ENCODE results near the gene EPHB2.

Gene EPHB2

DNA sequence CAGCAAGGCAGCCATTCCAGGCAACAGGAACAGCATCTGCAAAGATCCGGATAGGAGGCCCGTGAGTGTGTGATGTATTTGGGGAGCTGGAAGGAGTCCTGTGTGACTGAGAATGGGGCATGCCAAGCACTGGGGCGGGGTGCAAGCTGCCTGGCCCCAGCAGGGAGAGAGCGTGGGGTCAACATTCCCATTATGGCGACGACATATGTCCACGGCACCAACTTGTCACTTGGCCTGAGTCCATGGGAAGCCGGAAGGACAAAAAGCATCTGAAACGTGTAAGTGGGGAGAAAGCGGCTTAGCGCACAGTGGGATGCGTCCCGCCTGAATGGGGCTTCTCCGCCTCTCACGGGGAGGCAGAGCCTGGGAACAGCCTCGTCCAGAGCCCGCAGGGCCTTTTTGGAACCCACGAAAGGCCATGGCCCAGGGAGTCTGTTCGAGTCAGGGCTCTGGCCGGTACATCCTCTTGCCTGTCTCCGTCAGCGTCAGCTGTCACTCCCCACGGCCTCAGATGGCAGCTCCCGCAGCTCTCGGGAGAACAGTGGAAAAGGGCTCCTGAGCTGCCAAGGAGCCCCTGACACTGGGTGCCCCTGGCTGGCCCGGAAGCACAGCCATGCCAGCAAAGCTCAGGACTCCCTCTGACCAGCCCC lies 12.4 kb downstream of the EPHB2 start:
- no peak for DNase-seq (ENCODE audit: low spot score)

GRCh38 chr1:22727873-22728272 lies 17.2 kb downstream of the EPHB2 start:
- no peak for DNase-seq (ENCODE audit: low spot score)

DNA sequence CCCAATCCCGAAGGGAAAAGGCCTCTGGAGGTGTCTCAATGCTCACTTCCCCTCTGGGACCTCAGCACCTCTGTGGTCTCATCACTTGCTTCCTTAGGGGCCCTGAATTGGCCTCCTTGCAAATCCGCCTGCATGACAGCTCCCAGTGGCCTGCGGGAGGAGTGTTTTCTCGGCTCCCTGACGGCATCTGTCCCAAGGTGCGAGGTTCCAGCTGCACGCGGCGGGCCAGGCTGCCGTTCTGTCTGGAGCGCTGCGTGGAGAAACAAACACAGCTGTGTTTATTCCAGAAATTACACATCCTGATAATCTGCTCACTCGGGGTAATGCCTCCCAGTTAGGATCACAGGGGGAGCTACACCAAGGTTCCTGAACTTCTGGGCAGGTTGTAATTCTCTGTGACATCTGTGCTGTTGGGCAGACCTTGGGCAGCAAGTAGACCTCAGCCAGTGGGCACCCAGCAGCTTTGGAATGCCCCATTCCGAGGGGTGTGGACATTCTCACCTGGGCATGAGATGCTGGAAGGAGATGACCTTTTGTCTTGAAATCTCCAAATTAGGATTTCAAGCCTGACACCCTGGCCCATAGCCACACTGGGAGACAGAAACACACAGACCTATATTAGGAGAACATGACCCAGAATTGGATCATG lies 18.2 kb downstream of the EPHB2 start:
- DNase-seq (ENCODE audit: low spot score), result no peak

GRCh38 chr1:22729400-22729773 lies 18.7 kb downstream of the EPHB2 start:
- no peak for DNase-seq (ENCODE audit: low spot score)

- no peak for DNase-seq (ENCODE audit: low spot score)
Observed at GRCh38 chr1:22729912-22730311, 19.3 kb downstream of the EPHB2 start.

GRCh38 chr1:22731924-22732720 lies 21.5 kb downstream of the EPHB2 start:
- DNase-seq (ENCODE audit: low spot score), result no peak

GRCh38 chr1:22733643-22734042 lies 23.0 kb downstream of the EPHB2 start:
- no peak for DNase-seq (ENCODE audit: low spot score)

- no peak for DNase-seq (ENCODE audit: low spot score)
Observed at GRCh38 chr1:22736501-22737080, 26.0 kb downstream of the EPHB2 start.

- DNase-seq (ENCODE audit: low spot score), result no peak
Observed at GRCh38 chr1:22737374-22738068, 26.9 kb downstream of the EPHB2 start.

- no peak for DNase-seq (ENCODE audit: low spot score)
Observed at GRCh38 chr1:22738069-22738435, 27.4 kb downstream of the EPHB2 start.

DNA sequence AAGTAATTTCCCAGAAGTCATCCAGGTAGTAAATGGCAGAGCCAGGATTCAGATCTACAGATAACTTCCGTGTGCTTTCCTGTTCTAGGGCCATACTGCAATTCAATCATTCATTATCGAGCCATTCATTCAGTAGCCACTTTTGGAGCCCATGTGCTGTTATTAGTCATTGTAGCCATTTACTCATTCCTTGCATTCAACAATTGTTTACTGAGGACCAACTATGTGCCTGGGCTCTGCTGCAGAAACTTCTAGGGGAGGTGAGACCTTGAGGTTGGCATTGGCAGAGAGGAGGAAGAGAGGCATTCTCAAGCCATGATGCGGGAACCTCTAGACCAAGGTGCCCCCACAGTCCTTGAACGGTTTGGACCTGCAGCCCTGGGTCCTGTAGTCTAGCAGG lies 27.9 kb downstream of the EPHB2 start:
- DNase-seq (ENCODE audit: low spot score), result no peak

- peak; percentile 84 for DNase-seq (ENCODE audit: low spot score)
Observed at GRCh38 chr1:22739648-22740385, 29.2 kb downstream of the EPHB2 start.

GRCh38 chr1:22741118-22741517 lies 30.5 kb downstream of the EPHB2 start:
- DNase-seq (ENCODE audit: low spot score), result no peak

DNA sequence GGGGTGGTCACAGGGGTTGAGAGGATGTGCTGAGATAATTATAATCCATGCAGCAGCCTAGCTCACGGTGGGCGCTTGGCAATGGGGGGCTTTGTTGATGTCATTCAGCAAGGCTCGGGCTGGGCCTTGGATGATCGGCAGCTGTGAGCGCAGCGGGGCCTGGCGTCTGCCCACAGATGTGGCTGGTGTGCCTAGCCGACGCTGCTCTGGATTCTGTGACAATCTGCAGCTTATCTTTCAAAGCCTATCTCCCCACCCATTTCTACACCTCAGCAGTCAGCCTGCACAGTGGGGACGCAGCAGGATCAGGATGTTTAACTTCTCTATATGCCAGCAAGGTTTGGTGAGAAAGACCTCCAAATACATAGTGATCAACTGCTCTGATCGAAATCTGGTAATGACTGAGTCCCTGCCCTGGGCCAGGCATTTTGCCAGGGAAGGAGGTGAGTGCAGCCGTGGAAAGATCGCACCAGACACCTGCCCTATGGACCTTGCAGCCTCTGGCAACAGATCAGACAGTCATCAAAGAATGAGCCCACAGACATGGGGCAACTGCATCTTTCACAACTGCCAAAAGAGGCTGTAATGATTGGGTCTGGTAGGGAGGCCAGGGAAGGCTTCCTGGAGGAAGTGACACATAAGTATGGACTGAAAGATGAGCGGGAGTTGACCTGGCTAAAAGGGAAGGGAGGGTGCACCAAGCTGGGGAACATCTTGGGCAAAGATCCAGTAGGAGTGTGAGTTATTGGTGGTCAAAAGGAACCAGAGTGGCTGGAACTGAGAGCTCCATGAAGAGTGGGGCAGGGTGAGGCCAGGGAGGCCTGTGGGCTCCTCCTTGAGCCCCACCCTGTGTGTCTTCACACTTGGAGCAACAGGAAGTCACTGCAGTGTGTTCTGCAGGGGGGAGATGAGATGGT lies 35.3 kb downstream of the EPHB2 start:
- peak; percentile 31 for DNase-seq (ENCODE audit: low spot score)

DNA sequence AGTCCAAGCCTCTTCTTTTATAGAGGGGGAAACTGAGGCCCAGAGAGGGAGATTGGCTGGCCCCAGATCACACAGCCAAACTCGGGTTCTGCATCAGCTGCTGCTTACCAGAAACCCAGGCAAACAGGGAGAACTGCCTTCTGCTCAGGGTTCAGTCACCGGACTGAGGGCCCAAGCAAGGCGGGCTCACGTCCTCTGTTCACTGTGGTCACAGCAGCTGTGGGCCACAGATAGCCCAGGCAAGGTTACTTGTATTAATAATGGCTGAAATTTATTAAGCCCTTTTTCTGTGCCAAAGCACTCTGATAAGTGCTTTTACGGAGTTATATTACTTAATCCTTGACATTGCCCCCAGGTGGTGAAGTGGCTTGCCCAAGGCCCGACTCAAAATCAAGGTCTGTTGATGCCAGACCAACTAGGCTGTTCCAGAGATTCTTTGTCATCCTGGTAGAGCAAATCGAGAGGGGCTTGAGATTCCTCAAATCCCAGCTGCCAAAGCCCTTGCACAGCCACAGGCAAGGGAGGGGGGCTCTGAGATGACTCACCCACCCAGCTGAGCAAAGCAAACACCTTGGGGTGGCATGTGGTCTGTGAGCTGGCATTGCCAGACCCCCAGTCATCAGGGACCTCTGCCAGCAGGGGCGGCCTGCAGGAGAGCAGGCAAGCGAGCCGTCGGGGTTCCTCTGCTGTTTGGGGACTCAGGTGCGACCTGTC lies 36.5 kb downstream of the EPHB2 start:
- peak; percentile 60 for DNase-seq (ENCODE audit: low spot score)

DNA sequence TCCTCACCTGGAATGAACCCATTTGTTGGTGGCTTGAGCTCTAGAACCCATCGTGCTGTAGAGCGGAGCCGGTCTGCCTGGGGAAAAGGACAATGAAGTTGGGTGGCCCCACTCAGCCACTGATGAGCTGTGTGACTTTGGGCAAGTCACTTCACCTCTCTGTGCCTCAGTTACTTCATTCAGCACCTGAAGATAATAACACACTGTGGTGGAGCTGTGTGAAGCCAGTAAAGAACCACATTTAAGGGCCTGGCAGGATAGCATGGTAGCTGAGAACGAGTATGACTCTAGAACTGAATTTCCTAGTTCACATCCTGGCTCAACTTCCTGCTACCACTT lies 37.1 kb downstream of the EPHB2 start:
- no peak for DNase-seq (ENCODE audit: low spot score)

- DNase-seq (ENCODE audit: low spot score), result no peak
Observed at GRCh38 chr1:22749503-22749902, 38.9 kb downstream of the EPHB2 start.

DNA sequence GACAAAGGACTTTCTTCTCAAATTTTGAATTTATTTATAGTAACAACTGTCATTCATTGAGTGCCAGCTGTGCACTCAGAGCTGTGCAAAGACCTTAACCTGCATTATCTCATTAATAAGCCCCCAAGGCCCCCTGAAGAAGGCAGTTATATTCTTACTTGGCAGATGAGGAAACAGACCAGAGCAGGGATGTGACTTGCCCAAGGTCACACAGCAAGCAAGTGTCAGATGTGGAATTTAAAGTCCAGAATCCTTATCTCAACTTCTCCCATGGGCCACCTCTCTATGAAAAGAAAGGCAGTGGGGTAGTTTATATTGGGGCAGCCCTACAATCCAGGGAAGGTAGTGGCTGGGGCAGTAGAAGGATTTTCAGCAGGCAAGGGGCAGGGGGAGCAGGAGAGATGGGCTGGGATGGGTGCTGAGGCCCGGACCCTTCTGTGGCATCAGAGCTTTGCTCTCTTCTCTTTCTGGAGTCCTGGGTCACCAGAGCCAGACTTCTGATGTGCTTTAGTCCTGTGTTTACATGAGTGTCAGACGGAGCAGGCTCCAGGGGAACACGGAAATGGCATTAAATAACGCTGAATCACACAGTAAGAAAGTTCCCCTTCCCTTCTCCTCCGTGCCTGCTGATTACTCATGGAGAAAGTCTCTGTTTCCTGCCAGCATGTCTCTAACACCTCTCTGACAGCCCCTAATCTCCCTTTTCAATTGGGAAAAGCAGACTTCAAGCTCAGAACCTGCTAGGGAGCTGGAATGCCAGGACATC lies 39.5 kb downstream of the EPHB2 start:
- DNase-seq (ENCODE audit: low spot score), result peak; percentile 87

DNA sequence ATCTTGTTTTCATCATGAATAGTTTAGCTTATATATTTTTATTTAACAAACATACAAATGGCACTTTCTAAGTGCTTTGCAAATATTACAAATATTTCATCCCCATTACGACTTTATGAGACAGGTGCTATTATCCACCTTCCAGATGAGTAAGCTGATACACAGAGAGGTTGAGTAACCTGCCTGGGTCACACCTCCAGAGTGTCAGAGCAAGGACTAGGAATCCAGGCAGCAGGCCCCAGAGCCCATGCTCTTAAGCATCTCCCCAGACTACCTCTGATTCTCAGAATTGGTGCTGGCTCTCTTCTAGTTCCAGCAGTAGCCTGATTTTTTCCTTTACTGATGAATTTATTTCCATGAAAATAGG lies 40.0 kb downstream of the EPHB2 start:
- DNase-seq (ENCODE audit: low spot score), result no peak
